Spleen (tissue), 7 donors: ENCODE results near the gene C2orf72.

Experiments used
- CTCF ChIP-seq, 11 experiments: fragments of 200-600 bp in 7 of 11; fragments of 450-650 bp in 4 of 11; sonication (generic) in 4 of 11; IDR thresholded peaks in 8 of 11; conservative IDR thresholded peaks in 3 of 11; 1 replicate in 7 of 11; 2 replicates in 4 of 11; pipeline versions ENCODE4 v1.4.0 to v1.8.0; 2016 to 2021; ENCODE audit warnings: antibody characterized with exemption in 11 of 11, inconsistent platforms in 4 of 11, mild to moderate bottlenecking in 1 of 11
- POLR2A ChIP-seq, 3 donors: fragments of 450-650 bp; IDR thresholded peaks; one replicate each; pipeline ENCODE4 v1.5.1; 2017; ENCODE audit warnings: antibody characterized with exemption in 3 of 3, mild to moderate bottlenecking in 1 of 3
- POLR2AphosphoS5 ChIP-seq, 3 donors: sonication (generic); formaldehyde crosslinking; IDR thresholded peaks; one replicate each; pipeline ENCODE4 v1.5.1; 2017; ENCODE audit warnings: antibody characterized with exemption in 3 of 3
- donor health status: DM: no; HTN: no; CAD: no; lungs with moderate emphysema.
- donor health status: DM: no; HTN: no; CAD: no.
- donor health status: DM: no; HTN: no; CAD: no.

- no peak for TF ChIP-seq POLR2A (IDR thresholded peaks at IDR 0.05)
- TF ChIP-seq CTCF (IDR thresholded peaks at IDR 0.05 in 8 of 11, conservative IDR thresholded peaks at IDR 0.05 in 3 of 11) = no peak
- TF ChIP-seq POLR2AphosphoS5 (IDR thresholded peaks at IDR 0.05) = no peak
Observed at GRCh38 chr2:231001921-231002320, 35.4 kb upstream of the C2orf72 start.
